GM21367 (cell line): ENCODE measurements around the gene LYSET.
"Not testable (repeated sequence)": the region's sequence is repeated elsewhere in the genome, so short reads cannot be mapped to it uniquely, and the experiment has no call there.

Experiments used
- ATAC-seq: cut with Tn5 transposase; IDR thresholded peaks from one replicate; pipeline ENCODE4 v1.9.1; 2021; ENCODE audit not compliant: unreplicated experiment

LYSET gene

DNA sequence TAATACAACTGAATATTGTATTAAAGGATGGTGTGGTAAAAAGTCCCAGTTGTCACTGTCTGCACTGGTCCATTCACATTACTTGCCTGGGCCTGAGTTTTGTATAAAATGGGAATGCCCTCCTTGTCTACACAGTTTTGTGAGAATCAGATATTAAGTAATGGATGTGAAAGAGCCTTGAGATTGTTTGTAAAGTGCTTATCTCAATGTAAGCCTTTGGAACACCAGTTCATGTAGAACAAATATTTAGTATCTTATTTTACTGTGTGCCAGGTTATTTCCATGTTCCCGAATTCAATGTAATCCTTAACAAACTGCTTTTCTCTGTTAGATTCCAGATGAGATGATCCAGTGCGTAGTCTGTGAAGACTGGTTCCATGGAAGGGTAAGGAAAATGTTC is 29.5 kb downstream of the LYSET start:
- ATAC-seq = no peak

DNA sequence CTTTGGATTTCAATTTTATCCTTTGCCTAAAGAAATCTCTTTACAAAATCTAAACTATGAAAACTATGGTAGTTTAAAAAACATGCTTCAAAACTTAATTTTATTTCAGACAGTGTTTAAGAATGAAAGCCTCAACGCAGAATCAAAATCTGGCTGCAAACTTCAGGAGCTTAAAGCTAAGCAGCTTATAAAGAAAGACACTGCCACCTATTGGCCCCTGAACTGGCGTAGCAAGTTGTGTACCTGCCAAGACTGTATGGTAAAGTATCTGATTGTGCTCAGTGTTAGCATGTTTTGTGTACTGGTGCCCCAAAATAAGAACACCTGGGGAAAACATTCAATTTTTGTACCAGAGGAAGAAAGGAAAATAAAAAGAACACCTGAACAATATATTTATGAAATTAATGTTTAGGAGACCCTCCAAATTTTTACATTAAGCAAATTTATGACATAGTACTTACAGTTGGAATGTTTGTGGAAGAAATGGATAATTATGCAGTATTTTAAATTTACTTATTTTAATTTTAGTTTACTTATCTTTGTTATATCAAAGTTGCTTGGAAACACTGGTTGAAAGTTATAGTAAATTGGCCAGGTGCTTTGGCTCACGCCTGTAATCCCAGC is 34.1 kb downstream of the LYSET start:
- ATAC-seq = no peak

DNA sequence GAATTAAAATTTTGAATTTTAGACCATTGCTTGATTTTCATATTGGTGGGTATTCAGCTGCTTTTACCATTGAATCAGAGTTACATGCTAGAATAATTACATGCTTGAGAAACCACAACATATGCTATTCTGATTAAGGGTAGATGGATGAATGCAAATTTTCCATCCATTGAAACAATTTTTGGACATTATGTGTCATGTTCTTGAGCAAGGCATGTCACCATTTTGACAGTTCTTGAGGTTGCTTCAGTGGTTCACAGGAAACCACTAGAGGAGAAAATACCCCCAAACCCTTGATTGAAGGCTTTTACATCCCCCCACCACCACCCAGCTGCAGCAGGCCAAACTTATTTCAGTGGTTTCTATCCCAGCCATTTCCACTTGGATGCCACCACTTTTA is 35.4 kb downstream of the LYSET start:
- no peak for ATAC-seq

DNA sequence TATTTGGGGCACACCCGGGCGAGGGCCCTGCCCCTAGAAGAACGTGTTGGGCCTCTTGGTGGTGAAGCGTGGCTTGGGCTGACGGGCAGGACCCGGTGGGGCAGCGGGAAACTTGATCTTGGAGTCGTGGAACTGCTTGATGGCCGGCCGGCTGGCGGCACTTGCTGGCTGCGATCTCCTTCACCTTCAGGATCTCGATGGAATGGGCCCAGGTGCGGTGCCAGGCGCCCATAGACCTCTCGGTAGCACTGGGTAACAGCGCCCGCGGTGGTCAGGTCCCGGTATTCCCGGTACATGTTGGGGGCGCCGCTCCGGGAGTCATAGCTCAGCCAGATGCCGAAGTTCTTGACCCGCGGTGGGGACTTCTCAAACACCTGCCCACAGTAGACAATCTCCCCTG is 38.4 kb downstream of the LYSET start:
- no peak for ATAC-seq

DNA sequence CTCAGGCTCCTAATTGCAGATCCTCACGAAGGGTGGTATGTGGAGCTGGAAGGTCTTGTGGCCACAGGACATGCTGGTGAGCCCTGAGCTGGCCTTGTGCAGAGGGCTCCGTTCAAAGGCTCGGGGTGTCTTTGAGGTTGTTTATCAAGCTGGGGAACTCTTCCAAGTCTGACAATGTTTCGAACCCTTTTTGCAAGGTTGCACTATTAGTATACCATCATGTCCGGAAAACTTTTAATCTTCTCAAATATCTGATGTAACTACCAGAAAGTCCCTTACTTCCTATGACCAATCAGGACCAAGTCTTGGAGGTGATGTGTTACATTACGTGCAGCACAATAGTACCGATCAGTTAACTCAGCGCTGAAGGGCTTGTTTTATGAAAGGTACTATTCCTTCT is 43.4 kb downstream of the LYSET start:
- no peak for ATAC-seq

DNA sequence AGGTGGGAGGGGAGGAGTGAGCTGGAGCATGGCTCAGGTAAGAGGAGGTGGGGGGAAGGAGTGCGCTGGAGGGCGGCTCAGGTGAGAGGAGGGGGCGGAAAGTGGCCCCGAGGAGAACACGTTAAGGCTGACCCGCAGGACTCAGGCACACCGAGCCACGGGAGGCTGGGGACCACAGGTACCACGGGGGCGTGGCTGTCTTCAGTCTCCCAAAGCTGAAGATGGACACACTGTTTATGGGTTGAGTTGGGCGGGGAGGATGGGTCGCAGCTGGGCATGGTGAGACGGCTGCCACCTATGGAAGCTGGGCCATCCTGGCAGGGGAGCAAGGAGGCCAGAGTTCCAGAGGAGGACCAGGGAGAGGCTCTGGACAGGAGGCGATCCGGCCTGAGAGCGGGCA is 45.4 kb downstream of the LYSET start:
- no peak for ATAC-seq

DNA sequence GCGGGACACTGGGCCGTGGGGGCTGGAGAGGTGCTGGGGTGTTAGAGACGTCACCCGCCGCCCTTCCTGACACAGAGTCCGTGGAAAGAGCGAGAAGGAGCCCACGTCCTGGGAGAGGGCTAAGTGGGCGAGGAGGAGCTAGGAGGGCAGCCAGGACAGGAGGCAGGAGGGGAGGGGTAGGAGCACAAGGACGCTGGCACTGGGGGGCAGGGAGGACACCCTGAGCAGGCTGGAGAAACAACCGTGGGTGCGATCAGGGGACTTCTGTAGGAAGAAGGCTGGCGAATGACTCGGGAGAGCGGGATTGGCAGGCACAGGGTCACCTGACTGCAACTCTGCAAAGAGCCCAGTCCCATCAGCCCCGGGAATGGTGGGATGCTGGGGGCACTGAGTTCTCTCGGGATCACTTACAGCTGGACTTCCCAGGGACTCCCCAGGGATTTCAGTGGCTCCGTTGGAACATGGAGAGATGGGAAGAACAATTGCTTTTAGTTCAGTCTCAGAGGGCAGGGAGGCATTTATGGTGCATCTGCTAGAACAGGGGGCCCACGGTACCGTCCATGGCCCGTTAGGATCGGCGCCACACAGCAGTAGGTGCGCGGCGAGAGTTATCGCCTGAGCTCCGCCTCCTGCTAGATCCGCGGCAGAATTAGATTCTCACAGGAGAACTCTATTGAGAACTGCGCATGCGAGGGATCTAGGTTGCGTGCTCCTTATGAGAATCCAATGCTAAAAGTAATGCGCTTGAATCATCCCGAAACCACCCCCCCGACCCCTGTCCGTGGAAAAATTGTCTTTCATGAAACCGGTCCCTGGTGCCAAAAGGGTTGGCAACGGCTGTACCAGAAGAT is 46.2 kb downstream of the LYSET start:
- ATAC-seq = no peak

DNA sequence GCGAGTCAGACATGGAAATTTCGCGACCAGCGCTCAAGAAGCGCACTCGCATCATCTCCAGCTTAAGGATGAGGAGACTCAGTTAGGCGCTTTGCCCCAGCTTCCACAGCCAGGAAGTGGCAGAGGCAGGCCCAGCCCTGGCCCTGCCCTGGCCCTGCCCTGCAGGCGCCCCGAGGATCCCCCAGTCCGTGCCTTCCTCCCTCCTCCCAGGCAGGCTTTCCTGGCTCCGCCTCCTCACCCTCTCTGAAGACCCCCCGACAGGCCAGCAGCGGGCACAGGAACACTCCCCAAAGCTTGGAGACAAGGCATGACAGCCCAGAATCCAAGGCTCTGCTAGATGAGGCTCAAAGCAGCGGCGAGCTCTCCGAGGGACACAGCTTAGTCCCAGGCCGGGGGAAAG is 47.0 kb downstream of the LYSET start:
- ATAC-seq = no peak

DNA sequence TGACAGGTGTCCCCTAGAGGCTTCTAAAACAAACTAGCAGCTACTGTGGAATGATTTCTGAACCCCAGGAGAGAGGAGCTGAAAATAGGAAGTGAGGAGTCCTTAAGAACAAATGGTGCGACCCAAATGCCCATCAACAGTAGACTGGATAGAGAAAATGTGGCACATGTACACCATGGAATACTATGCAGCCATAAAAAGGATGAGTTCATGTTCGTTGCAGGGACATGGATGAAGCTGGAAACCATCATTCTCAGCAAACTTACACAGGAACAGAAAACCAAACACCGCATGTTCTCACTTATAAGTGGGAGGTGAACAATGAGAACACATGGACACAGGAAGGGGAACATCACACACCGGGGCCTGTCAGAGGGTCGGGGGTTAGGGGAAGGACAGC is 48.0 kb downstream of the LYSET start:
- not testable (repeated sequence) for ATAC-seq

DNA sequence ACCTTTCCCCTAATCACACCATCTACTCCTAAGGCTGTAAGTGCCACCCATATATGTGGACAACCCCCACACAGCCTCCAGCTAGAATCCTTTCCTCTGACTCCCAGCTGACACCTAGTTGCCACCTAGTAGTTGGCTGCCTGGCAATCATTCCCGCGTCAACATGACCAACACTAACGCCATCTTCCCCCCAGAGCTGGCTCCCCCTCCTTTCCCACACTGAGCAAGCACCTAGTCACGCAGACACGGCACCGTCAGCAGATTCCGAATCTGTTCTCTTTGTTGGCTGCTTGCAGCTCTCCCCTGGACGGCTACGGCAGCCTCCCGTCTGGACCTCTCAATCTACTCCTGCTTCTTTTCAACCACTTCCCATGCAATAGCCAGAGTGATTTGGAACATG is 49.7 kb downstream of the LYSET start:
- no peak for ATAC-seq
